Suppressor macrophage treated with lipopolysaccharide for 4 hours (primary cell): ENCODE data around the gene KIAA0513.
"Not testable (repeated sequence)": the region's sequence is repeated elsewhere in the genome, so short reads cannot be mapped to it uniquely, and the experiment has no call there.

Experiments
- DNase-seq: peaks from one replicate; pipeline ENCODE4 v3.0.0-alpha.2; 2020

Gene KIAA0513

DNA sequence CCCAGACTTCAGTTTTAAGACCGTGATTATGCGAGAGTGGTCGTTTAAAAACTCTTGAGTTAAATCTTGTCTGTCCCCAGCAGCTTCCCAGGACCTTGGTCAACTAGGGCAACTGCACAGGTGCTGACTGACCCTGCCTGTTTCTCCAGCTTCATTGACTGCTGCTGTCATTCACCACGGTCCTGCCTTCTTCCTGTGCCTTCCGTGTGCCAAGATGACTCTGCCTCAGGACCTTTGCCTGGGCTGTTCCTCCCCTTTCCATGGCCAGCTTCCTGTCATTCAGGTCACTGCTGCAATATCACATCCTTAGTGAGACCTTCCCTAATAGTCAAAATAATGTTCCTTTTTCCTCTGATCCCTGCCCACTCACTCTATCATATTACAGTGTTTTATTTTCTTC lies 3.9 kb downstream of the KIAA0513 start:
- DNase-seq, result no peak

- not testable (repeated sequence) for DNase-seq
These were observed 4.6 kb downstream of the KIAA0513 start for GRCh38 chr16:85032187-85032586.

GRCh38 chr16:85033171-85033570 lies 5.6 kb downstream of the KIAA0513 start:
- DNase-seq, result no peak

DNA sequence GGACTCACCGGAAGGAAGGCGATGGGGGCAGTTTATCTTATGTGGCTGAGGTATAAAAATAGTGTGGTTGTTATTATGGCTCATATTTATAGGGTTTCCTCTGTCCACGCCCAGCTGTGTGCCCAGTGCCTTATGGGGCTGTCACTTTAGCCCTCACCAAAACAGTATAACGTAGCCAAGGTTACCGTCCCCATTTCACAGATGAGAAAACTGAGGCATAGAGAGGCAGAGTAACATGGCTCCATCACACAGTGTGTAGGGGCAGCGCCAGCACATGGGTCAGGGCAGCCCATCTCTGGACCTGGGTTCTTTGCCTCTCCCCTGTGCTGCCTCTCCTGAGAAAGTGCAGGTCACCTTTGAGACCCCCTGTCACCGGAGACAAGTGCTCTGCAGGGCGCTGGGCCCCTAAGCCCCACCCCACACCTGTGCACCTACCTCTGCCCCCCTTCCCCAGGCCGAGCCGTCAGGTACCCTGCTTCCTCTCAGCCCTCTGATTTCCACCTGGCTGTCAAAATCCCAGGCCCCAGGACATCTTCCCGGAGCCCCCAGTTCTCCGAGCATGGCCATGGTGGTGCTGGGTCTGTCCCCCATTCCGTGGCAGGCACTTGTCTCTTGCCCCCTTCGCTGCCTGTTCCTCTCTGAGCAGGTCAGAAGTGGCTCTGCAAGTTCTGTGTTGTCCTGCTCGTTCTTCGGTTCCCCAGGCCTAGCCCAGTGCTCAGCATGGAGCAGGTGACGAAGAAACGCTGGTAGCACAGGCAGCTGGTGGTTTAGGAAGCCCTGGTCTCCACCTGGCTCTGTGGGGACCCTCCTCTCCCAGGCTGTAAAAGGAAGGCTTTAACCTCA lies 7.2 kb downstream of the KIAA0513 start:
- DNase-seq, result no peak

GRCh38 chr16:85036236-85037049 lies 8.8 kb downstream of the KIAA0513 start:
- peak; percentile 84 for DNase-seq

GRCh38 chr16:85037050-85037410 lies 9.4 kb downstream of the KIAA0513 start:
- no peak for DNase-seq

DNA sequence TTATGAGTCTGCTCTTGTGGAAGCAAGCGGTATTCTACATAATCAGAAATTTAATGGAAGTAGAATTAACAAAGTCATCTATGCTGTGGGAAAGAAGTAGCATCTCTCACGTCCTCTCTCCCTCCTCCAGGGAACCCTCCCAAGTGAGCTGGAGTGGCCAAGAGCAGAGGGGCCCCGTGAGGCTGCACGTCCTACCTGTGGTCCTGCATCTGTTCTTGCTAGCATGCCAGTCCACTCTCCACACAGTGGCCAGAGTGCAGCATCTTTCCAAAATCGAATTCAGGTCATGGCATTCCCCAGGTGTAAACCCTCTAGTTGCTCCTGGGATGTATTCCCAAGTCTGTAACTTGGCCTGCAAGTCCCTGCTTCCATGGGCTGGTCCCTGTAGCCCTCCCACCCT lies 10.1 kb downstream of the KIAA0513 start:
- no peak for DNase-seq

GRCh38 chr16:85040685-85041084 lies 13.1 kb downstream of the KIAA0513 start:
- DNase-seq, result no peak

DNA sequence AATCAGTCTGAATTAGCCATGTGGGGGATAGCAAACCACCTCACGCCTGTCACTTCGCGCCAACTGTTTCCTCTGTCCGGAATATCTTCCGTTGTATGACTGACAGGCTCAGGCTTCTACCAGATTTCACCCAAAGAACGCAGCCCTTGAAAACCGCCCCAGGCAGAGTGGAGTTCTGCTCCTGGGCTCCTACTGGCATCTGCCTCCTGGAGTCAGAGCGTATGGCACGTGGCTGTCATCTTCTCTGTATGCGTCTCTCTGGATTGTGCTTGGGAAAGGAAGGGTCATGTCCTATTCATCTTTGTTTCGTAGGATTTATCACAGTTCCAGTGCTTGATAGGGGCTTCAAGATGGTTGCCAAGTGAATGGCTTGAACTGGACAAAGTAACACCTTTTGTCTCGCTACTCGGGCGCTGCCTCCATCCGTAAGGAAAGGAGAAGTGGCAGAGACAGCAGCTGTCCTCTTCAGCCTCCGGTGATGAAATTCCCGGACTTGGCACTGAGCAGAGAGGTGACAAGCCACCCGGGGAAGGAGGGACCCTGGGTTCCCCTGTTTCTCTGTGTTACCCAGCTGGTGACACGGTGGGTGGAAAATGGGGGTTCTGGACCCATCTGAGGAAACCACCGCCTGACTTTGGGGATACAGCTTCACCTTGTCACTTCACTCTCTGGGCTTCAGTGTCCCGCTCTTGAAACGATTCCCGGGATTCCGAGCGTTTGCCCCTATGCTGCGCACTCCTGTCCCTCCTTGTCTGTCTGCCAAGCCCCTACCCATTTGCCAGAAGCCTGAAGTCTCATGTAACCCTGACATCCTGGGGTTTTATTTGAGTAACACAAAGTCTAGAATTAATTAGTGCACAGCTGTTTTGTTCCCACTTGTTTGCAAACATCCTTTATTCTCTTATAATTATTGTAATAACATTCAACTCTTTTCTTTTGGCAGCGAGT lies 13.9 kb downstream of the KIAA0513 start:
- no peak for DNase-seq

DNA sequence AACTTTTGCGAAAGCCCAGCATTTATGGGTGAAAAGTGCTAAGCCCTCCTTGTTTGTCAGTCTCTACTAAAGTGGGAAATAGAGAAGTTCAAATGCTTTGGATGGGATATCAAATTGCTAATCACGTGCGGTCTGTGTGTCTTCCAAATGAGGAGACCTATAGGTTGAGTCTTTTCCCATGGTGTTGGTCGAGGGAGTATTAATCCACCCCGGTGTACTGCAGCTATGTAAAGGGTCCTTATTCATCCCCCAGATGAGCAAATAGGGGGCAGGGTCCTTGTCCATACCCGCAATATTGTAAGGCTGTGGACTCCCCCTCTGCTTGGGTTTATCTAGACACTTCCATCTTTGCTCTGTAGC lies 14.6 kb downstream of the KIAA0513 start:
- DNase-seq, result no peak

- no peak for DNase-seq
These were observed 15.0 kb downstream of the KIAA0513 start for GRCh38 chr16:85042606-85043005.

- DNase-seq, result no peak
These were observed 17.5 kb downstream of the KIAA0513 start for GRCh38 chr16:85045077-85045476.

GRCh38 chr16:85045641-85046471 lies 18.3 kb downstream of the KIAA0513 start:
- DNase-seq, result no peak

- peak; percentile 87 for DNase-seq
These were observed 18.9 kb downstream of the KIAA0513 start for GRCh38 chr16:85046472-85046916.

DNA sequence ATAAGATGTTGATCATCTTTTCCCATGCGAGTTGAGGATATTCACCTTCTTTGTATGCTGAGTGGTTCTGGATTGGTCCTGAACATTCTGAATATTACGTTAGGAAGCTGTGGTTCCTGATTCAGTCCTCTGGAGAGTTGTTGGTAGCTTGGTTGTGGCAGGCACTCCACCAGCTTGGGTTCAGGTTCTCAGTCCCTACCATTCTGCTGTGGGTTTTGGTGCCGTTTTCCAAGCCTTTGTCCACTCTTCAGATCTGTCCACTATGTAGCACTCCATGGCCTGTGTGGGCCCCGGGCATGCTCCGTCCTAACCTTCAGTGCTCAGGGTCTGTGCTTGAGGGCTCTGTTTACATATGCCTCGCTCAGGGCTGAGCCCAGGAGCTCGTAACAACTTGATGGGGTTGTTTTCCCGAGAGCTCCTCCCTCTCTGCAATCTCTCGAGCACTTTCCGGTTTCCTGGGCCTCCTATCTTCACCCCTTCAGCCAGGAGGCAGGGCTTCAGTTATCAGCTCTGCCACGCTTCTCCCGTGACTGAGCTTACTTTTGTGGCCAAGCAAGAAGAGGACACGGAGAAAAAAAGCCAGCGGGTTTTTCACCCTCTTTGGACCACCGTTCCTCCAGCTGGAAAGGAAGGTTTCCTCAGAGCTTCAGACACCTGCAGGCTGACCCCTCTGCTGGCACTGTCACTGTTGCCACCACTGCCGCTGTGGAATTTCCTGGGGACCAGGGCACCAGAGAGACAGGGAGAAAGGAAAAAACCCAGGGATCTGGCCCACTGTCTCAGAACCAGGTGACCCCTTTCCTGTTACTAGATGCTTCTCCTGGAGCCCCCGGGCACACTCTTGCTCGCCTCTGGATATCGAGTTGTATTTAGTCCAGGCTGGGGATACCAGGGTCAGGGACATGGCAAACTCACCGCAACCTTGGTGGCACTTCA lies 19.6 kb downstream of the KIAA0513 start:
- DNase-seq, result no peak

DNA sequence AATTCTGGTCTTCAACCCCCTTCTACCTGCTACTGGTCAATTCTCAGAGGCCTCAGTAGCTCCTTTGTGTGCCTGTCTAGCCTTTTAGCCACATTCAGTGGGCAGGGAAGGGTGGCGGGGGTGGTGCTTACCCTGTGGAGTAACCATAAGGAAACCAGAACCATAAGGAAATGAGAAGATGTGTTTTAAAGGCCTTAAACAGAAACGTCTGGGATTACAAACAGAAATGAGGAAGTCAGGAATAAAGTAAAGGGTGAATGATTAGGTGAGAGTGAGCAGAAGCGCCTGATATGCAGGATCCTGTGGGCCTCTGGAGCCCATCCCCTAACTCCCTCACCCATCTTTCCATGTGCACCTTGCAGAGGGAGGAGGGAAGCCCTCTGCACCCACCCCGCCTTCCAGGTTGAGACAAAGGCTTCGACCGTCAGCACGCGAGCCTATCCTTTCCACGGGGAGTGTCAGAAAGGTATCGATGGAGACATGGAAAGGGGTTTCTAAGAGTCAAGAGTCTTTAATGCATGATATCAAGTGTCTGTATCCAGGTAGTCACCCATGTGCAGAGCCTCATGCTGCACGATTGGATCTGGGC lies 20.4 kb downstream of the KIAA0513 start:
- peak; percentile 77 for DNase-seq

DNA sequence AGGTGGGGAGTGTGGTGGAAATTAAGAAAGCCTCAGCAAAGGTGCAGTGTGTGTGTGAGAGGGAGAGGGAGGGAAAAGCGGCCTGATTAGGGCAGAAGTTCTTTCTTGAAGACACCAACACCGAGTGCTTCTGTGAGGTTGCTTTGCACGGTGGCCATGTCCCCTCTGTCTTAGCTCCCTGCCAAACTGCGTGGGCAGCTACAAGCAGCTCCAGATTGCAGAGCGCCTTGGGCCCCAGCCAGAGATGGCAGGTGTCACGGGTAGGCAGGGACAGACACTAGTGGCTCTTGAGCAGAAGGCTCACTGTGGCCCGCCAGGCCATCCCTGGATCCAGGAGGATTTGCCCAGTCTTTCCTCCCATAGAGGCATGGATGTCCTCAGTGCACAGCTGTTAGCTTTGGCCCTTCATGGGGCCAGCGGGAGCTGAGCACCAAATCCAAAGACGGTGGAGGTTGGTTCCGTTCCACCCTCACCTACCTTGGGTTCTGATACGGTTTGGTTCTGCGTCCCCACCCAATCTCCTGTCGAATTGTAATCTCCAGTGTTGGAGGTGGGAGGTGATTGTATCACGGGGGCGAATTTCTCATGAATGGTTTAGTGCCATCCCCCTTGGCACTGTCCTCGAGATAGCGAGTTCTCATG lies 21.4 kb downstream of the KIAA0513 start:
- DNase-seq, result no peak

GRCh38 chr16:85049706-85050305 lies 22.2 kb downstream of the KIAA0513 start:
- DNase-seq, result no peak

DNA sequence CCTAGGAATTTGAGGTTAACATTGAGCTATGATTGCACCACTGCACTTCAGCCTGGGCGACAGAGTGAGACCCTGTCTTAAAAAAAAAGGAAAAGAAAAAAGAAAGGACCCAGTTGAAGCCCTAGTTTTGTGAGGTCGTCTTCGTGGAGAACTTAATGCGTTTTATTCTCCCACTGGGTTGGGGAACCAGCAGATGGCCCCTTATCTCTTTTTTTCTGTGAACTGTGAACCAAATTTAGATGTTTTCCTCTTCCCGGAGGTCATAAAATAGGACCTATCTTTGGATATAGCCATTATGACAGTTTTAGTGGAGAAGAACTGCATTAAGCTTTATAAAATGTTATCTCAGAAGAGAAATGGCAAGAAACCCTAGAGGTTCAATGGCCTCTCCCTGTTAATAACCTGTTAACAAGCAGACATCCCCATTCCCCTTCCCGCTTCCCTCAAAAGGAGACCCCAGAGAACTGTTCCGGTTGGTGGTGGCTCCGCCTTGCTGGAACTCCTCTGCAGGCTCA lies 23.5 kb downstream of the KIAA0513 start:
- no peak for DNase-seq
